Lower leg skin (tissue), 4 donors: ENCODE results near the gene LRRFIP1. TPM values are rescaled to one million over a fixed set of nuclear protein-coding genes. Genes with fewer than 3 reads are reported as not detected.

Experiments used
- DNase-seq, 2 donors: peaks; one replicate each; pipeline ENCODE4 v3.0.0-alpha.2; 2019; ENCODE audit warnings: low spot score in 2 of 2
- H3K4me3 ChIP-seq: fragments of 200-600 bp; sonication (generic); 2 replicates; pipeline ENCODE4 v1.5.1; 2017; ENCODE audit warnings: mild to moderate bottlenecking, low read depth; ENCODE audit not compliant: poor library complexity, severe bottlenecking
- POLR2A ChIP-seq, 2 donors: fragments of 450-650 bp; IDR thresholded peaks; one replicate each; pipeline ENCODE4 v1.6.1; 2016 to 2017; ENCODE audit warnings: antibody characterized with exemption in 2 of 2, mild to moderate bottlenecking in 1 of 2, moderate library complexity in 1 of 2
- WGBS, 2 donors: methylation state at CpG; one replicate each; pipeline ENCODE4 v1.1.5; 2018; 5-methylcytosine and 5-hydroxymethylcytosine counted together
- intact Hi-C: fragments of 100-400 bp; cut with DNase I; formaldehyde crosslinking; loops from one replicate; pipeline ENCODE4 v1.15.0; 2023; ENCODE audit warnings: low total_unique reads
- total RNA-seq, 4 donors: library from RNA; depleted of rRNA; stranded (reverse); fragments of >200 nt; gene quantifications; one replicate each; pipeline ENCODE4 v1.1.0, GENCODE V29; 2016
- TF ChIP-seq, protein P1 (sequence below), 3 donors: fragments of 450-650 bp; IDR thresholded peaks; one replicate each; pipeline ENCODE4 v1.5.1; 2016; ENCODE audit warnings: antibody characterized with exemption in 3 of 3, mild to moderate bottlenecking in 3 of 3, moderate library complexity in 2 of 3

The LRRFIP1 gene
- total RNA-seq, 4 donors from 2014 or later, result 45.5 to 88.0 (median 67.5) TPM

DNA sequence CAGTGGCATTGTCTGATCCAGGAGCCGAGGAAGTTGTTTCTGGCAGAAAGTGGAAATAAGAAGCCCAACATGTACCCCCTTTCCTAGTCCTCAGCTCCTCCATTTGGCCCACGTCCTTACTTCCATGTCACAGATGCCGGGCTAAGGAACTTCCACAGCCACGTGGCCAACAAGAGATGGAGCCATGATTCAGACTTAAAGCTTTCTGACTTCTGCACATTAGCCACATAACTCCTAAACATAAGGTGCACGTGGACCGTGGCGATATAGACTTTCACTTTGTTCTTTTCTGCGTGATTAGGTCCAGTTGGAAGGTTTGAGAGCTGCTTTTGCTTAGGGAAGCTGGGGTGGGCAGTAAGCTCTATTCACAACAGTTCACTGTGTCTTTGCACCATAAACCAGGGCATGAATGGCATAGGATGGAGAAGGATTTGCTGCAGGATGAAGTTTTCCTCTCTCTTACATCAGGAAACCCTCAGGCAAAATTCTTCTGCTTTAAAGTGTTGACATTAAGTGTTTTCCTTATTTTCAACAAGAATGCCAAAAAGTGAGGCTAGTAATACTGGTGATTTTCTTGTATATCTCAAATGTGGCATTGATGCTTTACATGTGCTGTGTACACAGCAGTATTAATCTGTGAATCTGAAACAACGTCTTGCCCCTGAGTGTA lies 109.9 kb downstream of the LRRFIP1 start:
- TF ChIP-seq, protein P1, sequence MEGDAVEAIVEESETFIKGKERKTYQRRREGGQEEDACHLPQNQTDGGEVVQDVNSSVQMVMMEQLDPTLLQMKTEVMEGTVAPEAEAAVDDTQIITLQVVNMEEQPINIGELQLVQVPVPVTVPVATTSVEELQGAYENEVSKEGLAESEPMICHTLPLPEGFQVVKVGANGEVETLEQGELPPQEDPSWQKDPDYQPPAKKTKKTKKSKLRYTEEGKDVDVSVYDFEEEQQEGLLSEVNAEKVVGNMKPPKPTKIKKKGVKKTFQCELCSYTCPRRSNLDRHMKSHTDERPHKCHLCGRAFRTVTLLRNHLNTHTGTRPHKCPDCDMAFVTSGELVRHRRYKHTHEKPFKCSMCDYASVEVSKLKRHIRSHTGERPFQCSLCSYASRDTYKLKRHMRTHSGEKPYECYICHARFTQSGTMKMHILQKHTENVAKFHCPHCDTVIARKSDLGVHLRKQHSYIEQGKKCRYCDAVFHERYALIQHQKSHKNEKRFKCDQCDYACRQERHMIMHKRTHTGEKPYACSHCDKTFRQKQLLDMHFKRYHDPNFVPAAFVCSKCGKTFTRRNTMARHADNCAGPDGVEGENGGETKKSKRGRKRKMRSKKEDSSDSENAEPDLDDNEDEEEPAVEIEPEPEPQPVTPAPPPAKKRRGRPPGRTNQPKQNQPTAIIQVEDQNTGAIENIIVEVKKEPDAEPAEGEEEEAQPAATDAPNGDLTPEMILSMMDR (IDR thresholded peaks at IDR 0.05), result no peak
- TF ChIP-seq POLR2A (IDR thresholded peaks at IDR 0.05), result no peak
- DNase-seq, result no peak
- 86 to 90% methylated on average over 9 of the region's 9 CpGs for WGBS, 2 donors
- no peak overlapping the region for H3K4me3 ChIP-seq
- intact Hi-C loops, result no loop called here

- no peak for TF ChIP-seq POLR2A (IDR thresholded peaks at IDR 0.05)
- TF ChIP-seq, protein P1 (IDR thresholded peaks at IDR 0.05), result no peak
- 86 to 87% methylated on average over 10 of the region's 10 CpGs for WGBS, 2 donors
- intact Hi-C loops, result loop anchor here (1.0 kb wide), 1 partner anchor 15 kb away; no protein-coding TSS in a partner anchor
- H3K4me3 ChIP-seq, result no peak overlapping the region
- DNase-seq, result no peak
Observed at GRCh38 chr2:237738255-237738654, 110.9 kb downstream of the LRRFIP1 start.

DNA sequence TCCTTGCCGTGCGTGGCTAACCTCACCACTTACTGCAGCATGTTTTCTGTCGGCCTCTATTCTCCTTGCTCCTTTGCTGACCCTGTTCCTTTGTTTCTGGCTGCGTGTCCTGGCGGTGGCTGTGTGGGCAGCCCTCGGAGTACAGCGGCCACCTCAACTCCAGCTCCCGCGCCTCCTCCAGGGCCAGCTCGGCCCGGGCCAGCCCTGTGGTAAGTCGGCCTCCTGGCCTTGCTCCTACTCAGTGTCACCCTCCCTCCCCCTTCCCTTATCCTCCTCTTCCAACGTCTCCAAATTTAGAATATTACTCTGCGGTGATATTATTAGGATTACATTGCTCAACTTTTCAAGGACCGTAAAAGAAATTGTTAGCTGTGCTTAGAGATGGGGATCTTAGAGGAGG lies 111.7 kb downstream of the LRRFIP1 start:
- no peak overlapping the region for H3K4me3 ChIP-seq
- intact Hi-C loops, result no loop called here
- WGBS, 2 donors, result 67 to 72% methylated on average over 15 of the region's 15 CpGs
- DNase-seq, result no peak
- TF ChIP-seq, protein P1 (IDR thresholded peaks at IDR 0.05), result no peak
- no peak for TF ChIP-seq POLR2A (IDR thresholded peaks at IDR 0.05)

DNA sequence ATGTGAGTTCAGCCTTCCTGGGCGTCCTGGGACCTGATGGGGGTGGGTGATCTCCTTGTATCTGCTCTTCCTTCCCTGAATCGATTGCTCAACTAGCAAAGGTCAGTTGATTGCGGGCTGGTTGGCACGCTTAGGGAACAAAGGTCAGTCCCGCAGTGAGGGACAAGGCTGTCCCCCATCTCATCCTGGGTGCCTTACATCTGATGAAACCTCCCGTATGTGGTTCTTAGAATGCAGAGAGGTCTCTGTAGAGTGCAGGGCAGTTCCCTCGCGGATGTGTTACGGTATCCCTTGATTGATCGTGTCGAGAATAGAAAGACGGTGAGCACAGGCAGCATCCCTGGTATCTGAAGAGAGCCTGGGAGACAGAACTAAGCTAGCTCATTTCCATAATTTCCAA lies 114.8 kb downstream of the LRRFIP1 start:
- H3K4me3 ChIP-seq, result no peak overlapping the region
- TF ChIP-seq, protein P1 (IDR thresholded peaks at IDR 0.05), result no peak
- no peak for TF ChIP-seq POLR2A (IDR thresholded peaks at IDR 0.05)
- peak in 1 of 2 donors; percentile 57 for DNase-seq
- WGBS, 2 donors, result 88 to 95% methylated on average over 12 of the region's 12 CpGs
- intact Hi-C loops, result loop anchor here (10.0 kb wide), 2 partner anchors 147 to 227 kb away; partner anchors contain the start of gene RAB17

- intact Hi-C loops, result loop anchor here (10.0 kb wide), 2 partner anchors 148 to 228 kb away; partner anchors contain the start of gene RAB17
- DNase-seq, result peak in 1 of 2 donors; percentile 78
- TF ChIP-seq, protein P1 (IDR thresholded peaks at IDR 0.05), result no peak
- TF ChIP-seq POLR2A (IDR thresholded peaks at IDR 0.05), result no peak
- H3K4me3 ChIP-seq, result no peak overlapping the region
- WGBS, 2 donors, result 84 to 86% methylated on average over 3 of the region's 3 CpGs
Observed at GRCh38 chr2:237742614-237743013, 115.2 kb downstream of the LRRFIP1 start.
